CD8-positive, alpha-beta memory T cell (primary cell): ENCODE measurements around the gene LHX1. TPM values are rescaled to one million over a fixed set of nuclear protein-coding genes. Genes with fewer than 3 reads are reported as not detected.

ENCODE experiments used
- CTCF ChIA-PET: fragments of 350-600 bp; sonication (Branson Sonifier 250); formaldehyde crosslinking; loops from one replicate; lab custom pipeline; 2021; ENCODE audit warnings: antibody characterized with exemption; lab: Charles Lee
- POLR2A ChIA-PET: fragments of 350-600 bp; sonication (Branson Sonifier 250); formaldehyde crosslinking; loops from one replicate; lab custom pipeline; 2021; ENCODE audit warnings: antibody characterized with exemption; lab: Charles Lee
- DNase-seq, 5 donors: peaks; one replicate each; pipeline versions ENCODE4 v3.0.0 to v3.0.0-alpha.2; 2020 to 2022; ENCODE audit warnings: mixed read lengths in 1 of 5
- H3K27ac ChIP-seq: one replicate; pipeline ENCODE4 v1.7.0; 2013; ENCODE audit warnings: low read depth, mild to moderate bottlenecking, low read length, moderate library complexity
- H3K27me3 ChIP-seq: 2 replicates; pipeline ENCODE4 v1.7.0; 2013; ENCODE audit warnings: low read length, mild to moderate bottlenecking; ENCODE audit not compliant: insufficient read depth, poor library complexity, severe bottlenecking
- H3K36me3 ChIP-seq: 2 replicates; pipeline ENCODE4 v1.7.0; 2013; ENCODE audit warnings: mild to moderate bottlenecking, low read length, moderate library complexity; ENCODE audit not compliant: insufficient read depth
- H3K4me1 ChIP-seq: 2 replicates; pipeline ENCODE4 v1.7.0; 2013; ENCODE audit warnings: mild to moderate bottlenecking, low read length, moderate library complexity; ENCODE audit not compliant: insufficient read depth
- H3K4me3 ChIP-seq: 2 replicates; pipeline ENCODE4 v1.7.0; 2013; ENCODE audit warnings: mild to moderate bottlenecking, low read length
- H3K9me3 ChIP-seq: 2 replicates; pipeline ENCODE4 v1.7.0; 2013; ENCODE audit warnings: mild to moderate bottlenecking, low read length
- H3K27ac Mint-ChIP-seq, 8 donors: one replicate each; pipeline ENCODE4 v1.8.0; 2020 to 2021; ENCODE audit warnings: mixed read lengths in 8 of 8, mild to moderate bottlenecking in 6 of 8, inconsistent platforms in 3 of 8, moderate library complexity in 3 of 8
- H3K27me3 Mint-ChIP-seq, 2 donors: one replicate each; pipeline ENCODE4 v1.8.0; 2020 to 2021; ENCODE audit warnings: mixed read lengths in 2 of 2, mild to moderate bottlenecking in 1 of 2, moderate library complexity in 1 of 2
- H3K36me3 Mint-ChIP-seq, 3 donors: one replicate each; pipeline ENCODE4 v1.8.0; 2020 to 2021; ENCODE audit warnings: mixed read lengths in 3 of 3, inconsistent platforms in 1 of 3, mild to moderate bottlenecking in 1 of 3
- H3K4me1 Mint-ChIP-seq, 3 donors: one replicate each; pipeline ENCODE4 v1.8.0; 2020 to 2021; ENCODE audit warnings: mixed read lengths in 3 of 3, inconsistent platforms in 1 of 3, mild to moderate bottlenecking in 1 of 3
- H3K4me3 Mint-ChIP-seq, 7 donors: one replicate each; pipeline ENCODE4 v1.8.0; 2020 to 2021; ENCODE audit warnings: mixed read lengths in 7 of 7, mild to moderate bottlenecking in 6 of 7, moderate library complexity in 4 of 7, inconsistent platforms in 2 of 7
- H3K9me3 Mint-ChIP-seq, 5 donors: one replicate each; pipeline ENCODE4 v1.8.0; 2020 to 2022; ENCODE audit warnings: mixed read lengths in 5 of 5, mild to moderate bottlenecking in 3 of 5, moderate library complexity in 2 of 5, inconsistent platforms in 1 of 5
- polyA plus RNA-seq: library from polyadenylated mRNA; unstranded; fragments of 300-500 nt; fragmentation: Illumina TruSeq; gene quantifications from one replicate; pipeline ENCODE4 v1.2.3, GENCODE V29; 2021
- total RNA-seq, 2 experiments: library from RNA; stranded (reverse); gene quantifications; one replicate each; pipeline ENCODE4 v1.2.3, GENCODE V29; 2021

The LHX1 gene
- total and polyA plus RNA-seq, 3 experiments from 2014 or later = 0.46 to 0.51 TPM; not detected in 1

DNA sequence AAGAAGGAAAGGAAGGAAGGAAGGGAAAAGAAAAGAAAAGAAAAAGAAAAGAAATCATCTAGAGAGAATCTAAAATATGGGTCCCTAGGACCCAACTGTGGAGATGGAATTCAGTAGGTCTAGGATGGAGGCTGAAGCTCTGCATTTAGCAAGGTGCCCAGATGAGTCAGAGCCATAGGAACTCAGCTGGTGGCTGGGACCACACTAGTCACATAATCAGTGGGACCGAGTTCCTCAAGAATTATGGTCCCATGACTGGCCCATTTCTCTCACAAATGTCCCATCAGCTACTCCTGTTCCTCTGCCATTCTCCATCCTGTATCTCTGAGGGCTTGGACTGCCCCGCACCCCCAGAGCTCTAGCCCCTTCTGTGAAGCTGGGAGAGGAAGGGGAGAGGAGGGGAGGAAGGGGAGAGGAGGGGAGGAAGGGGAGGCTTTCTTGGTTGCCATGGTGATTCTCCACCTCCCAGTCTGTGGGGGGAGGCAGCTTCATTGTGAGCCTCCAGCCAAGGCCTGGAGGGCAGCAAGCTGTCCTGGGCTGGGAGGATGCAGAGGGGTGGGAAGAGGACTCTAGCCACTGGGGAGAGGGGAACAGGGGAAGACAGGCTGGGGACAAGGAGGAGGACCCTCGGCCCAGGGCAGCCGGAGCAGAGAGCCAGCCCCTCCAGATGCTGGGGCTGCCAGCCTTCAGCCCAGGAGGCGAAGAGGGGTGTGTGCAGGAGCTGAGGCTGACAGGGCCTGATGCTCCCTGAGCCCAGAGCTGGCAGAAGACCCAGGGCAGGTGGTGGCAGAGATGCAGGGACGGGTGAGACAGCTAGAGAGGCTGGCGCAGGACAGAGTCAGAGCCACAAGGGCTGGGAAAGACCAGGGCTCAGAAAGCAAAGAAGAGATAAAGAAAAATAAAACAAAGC, 37.8 kb upstream of the LHX1 start:
- POLR2A ChIA-PET = no interaction called here
- no peaks in the 10 kb centered on the region for H3K9me3 ChIP-seq
- no peaks in the 10 kb centered on the region for H3K36me3 Mint-ChIP-seq
- no peaks in the 10 kb centered on the region for H3K9me3 Mint-ChIP-seq
- peak overlapping the region in 1 of 8 donors; percentile 86 for H3K27ac Mint-ChIP-seq
- no peaks in the 10 kb centered on the region for H3K4me1 ChIP-seq
- no peak overlapping the region for H3K27ac ChIP-seq
- CTCF ChIA-PET = no interaction called here
- H3K27me3 ChIP-seq = no peaks in the 10 kb centered on the region
- H3K27me3 Mint-ChIP-seq = peaks cover 14 to 47% of the 10 kb centered on the region in 2 donors
- H3K36me3 ChIP-seq = no peaks in the 10 kb centered on the region
- no peak overlapping the region for H3K4me3 ChIP-seq
- no peak for DNase-seq
- H3K4me3 Mint-ChIP-seq = no peak overlapping the region
- no peaks in the 10 kb centered on the region for H3K4me1 Mint-ChIP-seq

DNA sequence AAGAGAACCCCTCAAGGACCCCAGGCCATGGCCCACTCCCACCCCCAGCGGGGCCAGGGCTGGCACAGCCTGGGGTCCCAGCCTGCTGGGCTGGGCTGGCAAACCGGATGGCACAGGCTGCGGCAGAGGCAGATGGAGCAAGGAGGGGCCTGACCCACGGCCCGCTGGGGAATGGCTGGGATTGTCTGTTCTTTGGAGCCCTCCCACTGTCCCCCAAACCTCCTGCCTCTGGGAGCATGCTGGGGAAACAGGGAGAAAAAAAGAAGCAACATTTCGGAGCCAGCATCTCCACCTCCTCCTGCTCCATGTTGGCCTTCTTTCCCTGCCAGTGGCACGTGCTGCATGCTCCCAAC, 37.1 kb upstream of the LHX1 start:
- no peaks in the 10 kb centered on the region for H3K9me3 Mint-ChIP-seq

DNA sequence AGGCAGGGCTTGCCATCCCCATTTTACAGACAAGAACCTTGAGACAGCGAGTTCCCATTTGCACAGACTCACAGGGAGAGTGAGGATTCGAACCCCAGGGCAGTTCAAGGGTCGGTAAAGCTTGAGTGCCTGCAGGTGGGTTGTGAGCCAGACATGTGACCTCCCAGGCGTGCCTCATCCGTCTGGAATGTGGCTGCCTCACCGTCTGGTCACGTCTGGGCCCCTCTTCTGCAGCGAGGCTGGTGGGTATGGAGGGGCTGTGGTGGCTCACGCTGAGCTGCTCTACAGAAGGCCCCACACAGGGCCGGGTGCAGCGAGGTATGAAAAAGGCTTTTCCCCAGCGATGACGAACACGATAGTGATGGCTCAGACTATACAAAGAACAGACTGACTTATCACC, 35.8 kb upstream of the LHX1 start:
- no peaks in the 10 kb centered on the region for H3K9me3 ChIP-seq
- no peaks in the 10 kb centered on the region for H3K4me1 Mint-ChIP-seq
- no peaks in the 10 kb centered on the region for H3K4me1 ChIP-seq
- CTCF ChIA-PET = no interaction called here
- no peaks in the 10 kb centered on the region for H3K9me3 Mint-ChIP-seq
- POLR2A ChIA-PET = no interaction called here
- peaks cover 14 to 32% of the 10 kb centered on the region in 2 donors for H3K27me3 Mint-ChIP-seq
- H3K36me3 Mint-ChIP-seq = no peaks in the 10 kb centered on the region
- no peak overlapping the region for H3K27ac ChIP-seq
- H3K27ac Mint-ChIP-seq = no peak overlapping the region
- no peak overlapping the region for H3K4me3 ChIP-seq
- no peak overlapping the region for H3K4me3 Mint-ChIP-seq
- H3K36me3 ChIP-seq = no peaks in the 10 kb centered on the region
- DNase-seq = no peak
- H3K27me3 ChIP-seq = no peaks in the 10 kb centered on the region

More for the DNA sequence above, 37.1 kb upstream of the LHX1 start:
- no peaks in the 10 kb centered on the region for H3K9me3 ChIP-seq
- H3K27ac Mint-ChIP-seq = no peak overlapping the region
- no peak overlapping the region for H3K4me3 Mint-ChIP-seq
- H3K4me1 Mint-ChIP-seq = no peaks in the 10 kb centered on the region
- no peak overlapping the region for H3K4me3 ChIP-seq
- H3K27me3 ChIP-seq = no peaks in the 10 kb centered on the region
- CTCF ChIA-PET = no interaction called here
- no peaks in the 10 kb centered on the region for H3K36me3 Mint-ChIP-seq
- no peaks in the 10 kb centered on the region for H3K36me3 ChIP-seq
- POLR2A ChIA-PET = no interaction called here
- H3K4me1 ChIP-seq = no peaks in the 10 kb centered on the region
- no peak for DNase-seq
- peaks cover 14 to 44% of the 10 kb centered on the region in 2 donors for H3K27me3 Mint-ChIP-seq
- H3K27ac ChIP-seq = no peak overlapping the region

DNA sequence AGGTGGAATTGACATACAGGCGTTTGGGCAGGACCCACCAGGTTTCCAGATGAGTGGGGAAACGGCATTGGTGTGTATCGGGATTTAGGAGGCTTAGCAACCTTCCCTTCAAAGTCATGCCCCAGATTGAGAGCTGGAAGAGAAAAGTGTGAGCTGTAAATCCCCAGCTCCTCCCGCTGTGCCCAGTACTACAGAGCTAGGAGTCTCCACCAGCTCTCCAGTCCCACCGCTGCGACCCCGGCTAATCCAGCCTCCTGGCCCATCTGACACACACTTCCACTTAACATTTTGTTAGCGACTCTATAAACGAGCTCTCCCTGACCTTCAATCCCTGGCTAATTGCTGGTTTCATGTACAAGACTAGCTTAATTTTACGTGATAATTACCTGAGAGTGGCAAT, 29.9 kb upstream of the LHX1 start:
- peaks cover 12 to 51% of the 10 kb centered on the region in 2 donors for H3K27me3 Mint-ChIP-seq
- CTCF ChIA-PET = interaction anchor here (1.3 kb wide), 1 partner anchor 17 kb away, joined by 4 read pairs; no protein-coding TSS in a partner anchor

DNA sequence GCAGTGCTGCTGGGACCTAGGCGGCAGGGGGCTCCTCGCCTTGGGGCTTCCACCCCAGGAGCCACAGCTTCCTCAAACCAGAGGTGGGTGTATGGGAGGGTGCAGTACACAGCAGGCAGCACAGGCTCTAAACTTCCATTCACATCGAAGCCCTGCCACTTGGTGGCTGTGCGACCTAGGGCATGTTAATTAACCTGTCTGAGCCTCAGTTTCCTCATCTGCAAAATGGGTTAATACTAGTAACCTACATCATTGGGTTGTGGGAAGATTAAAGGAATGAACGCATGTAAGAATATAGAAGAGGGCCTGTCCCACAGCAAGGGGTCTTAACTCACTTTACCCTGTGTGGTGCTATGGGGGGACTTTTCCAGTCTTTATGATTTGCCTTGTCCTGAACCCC, 26.8 kb upstream of the LHX1 start:
- H3K27me3 ChIP-seq = peaks cover 5% of the 10 kb centered on the region
- H3K27me3 Mint-ChIP-seq = peaks cover 16 to 52% of the 10 kb centered on the region in 2 donors
- H3K27ac Mint-ChIP-seq = no peak overlapping the region
- H3K9me3 ChIP-seq = no peaks in the 10 kb centered on the region
- no peak for DNase-seq
- no peak overlapping the region for H3K27ac ChIP-seq
- H3K4me1 Mint-ChIP-seq = no peaks in the 10 kb centered on the region
- no peaks in the 10 kb centered on the region for H3K36me3 Mint-ChIP-seq
- no peaks in the 10 kb centered on the region for H3K4me1 ChIP-seq
- H3K4me3 Mint-ChIP-seq = no peak overlapping the region
- POLR2A ChIA-PET = no interaction called here
- CTCF ChIA-PET = no interaction called here
- H3K36me3 ChIP-seq = no peaks in the 10 kb centered on the region
- no peaks in the 10 kb centered on the region for H3K9me3 Mint-ChIP-seq
- H3K4me3 ChIP-seq = no peak overlapping the region

More for the DNA sequence above, 29.9 kb upstream of the LHX1 start:
- H3K9me3 Mint-ChIP-seq = no peaks in the 10 kb centered on the region
- Histone ChIP-seq H3K36me3 (no peaks in the 10 kb centered on the region), H3K9me3 (no peaks in the 10 kb centered on the region), H3K4me1 (no peaks in the 10 kb centered on the region), H3K4me3 (no peak overlapping the region), H3K27ac (no peak overlapping the region), H3K27me3 (peaks cover 3% of the 10 kb centered on the region)
- H3K36me3 Mint-ChIP-seq = no peaks in the 10 kb centered on the region
- DNase-seq = no peak
- POLR2A ChIA-PET = no interaction called here
- no peak overlapping the region for H3K27ac Mint-ChIP-seq
- H3K4me3 Mint-ChIP-seq = no peak overlapping the region
- no peaks in the 10 kb centered on the region for H3K4me1 Mint-ChIP-seq

DNA sequence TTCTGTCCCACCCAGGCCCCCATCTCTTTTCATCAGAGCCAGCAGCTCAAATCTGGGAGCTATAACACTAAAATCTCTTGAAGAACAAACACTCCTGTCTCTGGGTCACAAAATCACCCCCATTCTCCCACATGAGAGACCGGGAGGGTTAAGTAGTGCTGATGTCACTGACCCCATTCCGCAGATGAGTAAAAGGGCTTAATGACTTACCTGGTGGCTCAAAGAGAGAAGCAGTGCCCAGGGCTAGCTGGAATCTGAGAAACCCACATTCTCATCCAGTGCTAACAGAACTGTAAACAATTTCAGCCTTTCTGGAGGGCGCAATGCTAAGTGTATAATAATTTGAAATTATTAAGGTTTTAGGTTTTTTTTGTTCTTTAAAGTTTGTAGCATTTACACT, 26.3 kb upstream of the LHX1 start:
- Mint-ChIP-seq H3K4me1 (no peaks in the 10 kb centered on the region), H3K36me3 (no peaks in the 10 kb centered on the region), H3K27me3 (peaks cover 16 to 54% of the 10 kb centered on the region in 2 donors), H3K4me3 (no peak overlapping the region), H3K27ac (no peak overlapping the region), H3K9me3 (no peaks in the 10 kb centered on the region)
- no peaks in the 10 kb centered on the region for H3K4me1 ChIP-seq
- H3K27ac ChIP-seq = no peak overlapping the region
- H3K36me3 ChIP-seq = no peaks in the 10 kb centered on the region
- ChIA-PET POLR2A (no interaction called here), CTCF (no interaction called here)
- H3K4me3 ChIP-seq = no peak overlapping the region
- H3K9me3 ChIP-seq = no peaks in the 10 kb centered on the region
- no peak for DNase-seq
- H3K27me3 ChIP-seq = peaks cover 5% of the 10 kb centered on the region

DNA sequence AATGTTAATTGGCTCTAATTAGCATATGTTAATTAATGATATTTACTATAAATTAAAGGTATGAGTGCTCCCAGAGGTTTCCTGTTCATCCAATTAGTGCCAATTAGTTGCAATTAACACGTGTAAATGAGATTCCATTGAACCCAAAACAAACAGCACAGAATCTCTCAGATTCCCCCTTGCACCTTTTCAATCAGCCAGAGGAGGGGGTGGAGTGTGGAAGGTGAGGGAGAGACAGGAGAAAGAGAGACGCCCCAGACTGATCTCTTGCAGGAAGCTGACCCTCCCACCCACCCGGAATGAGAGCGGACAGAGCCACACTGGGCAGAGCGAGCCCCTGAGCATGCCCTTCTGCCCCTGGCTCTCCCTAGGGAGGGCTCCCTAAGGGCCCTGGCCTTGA, 24.1 kb upstream of the LHX1 start:
- Histone ChIP-seq H3K4me1 (no peaks in the 10 kb centered on the region), H3K27ac (no peak overlapping the region), H3K4me3 (no peak overlapping the region), H3K27me3 (peaks cover 8% of the 10 kb centered on the region), H3K9me3 (no peaks in the 10 kb centered on the region), H3K36me3 (no peaks in the 10 kb centered on the region)
- H3K27ac Mint-ChIP-seq = no peak overlapping the region
- H3K4me3 Mint-ChIP-seq = no peak overlapping the region
- H3K4me1 Mint-ChIP-seq = no peaks in the 10 kb centered on the region
- no peaks in the 10 kb centered on the region for H3K36me3 Mint-ChIP-seq
- no peak for DNase-seq
- CTCF ChIA-PET = no interaction called here
- peaks cover 15 to 38% of the 10 kb centered on the region in 2 donors for H3K27me3 Mint-ChIP-seq
- POLR2A ChIA-PET = no interaction called here
- no peaks in the 10 kb centered on the region for H3K9me3 Mint-ChIP-seq

DNA sequence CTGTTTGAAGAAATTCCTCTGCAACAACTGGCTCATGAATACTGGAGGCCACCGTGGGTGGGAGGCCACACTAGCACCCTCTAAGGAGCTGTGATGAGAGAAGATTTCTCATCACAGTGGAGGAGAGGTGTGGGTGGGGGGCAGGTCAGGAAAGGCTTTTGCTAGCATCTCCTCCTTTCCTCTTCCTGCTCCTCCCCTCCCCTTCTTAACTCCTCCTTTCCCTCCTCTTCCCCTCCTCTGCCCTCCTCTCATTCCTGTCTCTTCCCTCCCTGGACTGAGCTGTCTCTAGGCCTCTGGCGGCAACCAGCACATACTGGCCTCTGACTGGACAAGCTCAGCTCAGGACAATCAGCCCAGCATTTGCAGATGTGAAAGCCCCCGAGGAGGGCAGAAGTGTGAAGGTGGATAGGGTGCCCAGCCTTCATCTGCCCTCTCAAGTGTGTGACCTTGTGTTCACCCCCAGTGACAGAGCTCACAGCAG, 19.0 kb upstream of the LHX1 start:
- Histone ChIP-seq H3K4me1 (no peaks in the 10 kb centered on the region), H3K36me3 (no peaks in the 10 kb centered on the region), H3K9me3 (no peaks in the 10 kb centered on the region), H3K27ac (no peak overlapping the region), H3K4me3 (no peak overlapping the region), H3K27me3 (peaks cover 7% of the 10 kb centered on the region)
- DNase-seq = peak in 1 of 5 donors; percentile 3
- Mint-ChIP-seq H3K4me3 (no peak overlapping the region), H3K9me3 (no peaks in the 10 kb centered on the region), H3K27ac (no peak overlapping the region), H3K36me3 (no peaks in the 10 kb centered on the region), H3K4me1 (no peaks in the 10 kb centered on the region), H3K27me3 (peaks cover 14 to 55% of the 10 kb centered on the region in 2 donors)
- ChIA-PET POLR2A (no interaction called here), CTCF (no interaction called here)
